Measurements from ENCODE around the gene ZPR1. TPM values are rescaled to one million over a fixed set of nuclear protein-coding genes. Genes with fewer than 3 reads are reported as not detected.
"Not testable (repeated sequence)": the region's sequence is repeated elsewhere in the genome, so short reads cannot be mapped to it uniquely, and the experiment has no call there.

Gene ZPR1
- total RNA-seq, 1 donor from 2014 or later: 171 TPM

GRCh38 chr11:116808262-116809175 is 20.7 kb upstream of the ZPR1 start:
- TF ChIP-seq, protein P1, sequence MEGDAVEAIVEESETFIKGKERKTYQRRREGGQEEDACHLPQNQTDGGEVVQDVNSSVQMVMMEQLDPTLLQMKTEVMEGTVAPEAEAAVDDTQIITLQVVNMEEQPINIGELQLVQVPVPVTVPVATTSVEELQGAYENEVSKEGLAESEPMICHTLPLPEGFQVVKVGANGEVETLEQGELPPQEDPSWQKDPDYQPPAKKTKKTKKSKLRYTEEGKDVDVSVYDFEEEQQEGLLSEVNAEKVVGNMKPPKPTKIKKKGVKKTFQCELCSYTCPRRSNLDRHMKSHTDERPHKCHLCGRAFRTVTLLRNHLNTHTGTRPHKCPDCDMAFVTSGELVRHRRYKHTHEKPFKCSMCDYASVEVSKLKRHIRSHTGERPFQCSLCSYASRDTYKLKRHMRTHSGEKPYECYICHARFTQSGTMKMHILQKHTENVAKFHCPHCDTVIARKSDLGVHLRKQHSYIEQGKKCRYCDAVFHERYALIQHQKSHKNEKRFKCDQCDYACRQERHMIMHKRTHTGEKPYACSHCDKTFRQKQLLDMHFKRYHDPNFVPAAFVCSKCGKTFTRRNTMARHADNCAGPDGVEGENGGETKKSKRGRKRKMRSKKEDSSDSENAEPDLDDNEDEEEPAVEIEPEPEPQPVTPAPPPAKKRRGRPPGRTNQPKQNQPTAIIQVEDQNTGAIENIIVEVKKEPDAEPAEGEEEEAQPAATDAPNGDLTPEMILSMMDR (IDR thresholded peaks at IDR 0.05): no peak
- Histone ChIP-seq H3K27ac (peak overlapping the region in 1 of 2 donors; percentile 12), H3K36me3 (no peaks in the 10 kb centered on the region), H3K4me1 (no peaks in the 10 kb centered on the region), H3K4me3 (no peak overlapping the region), H3K27me3 (no peaks in the 10 kb centered on the region), H3K9me3 (no peaks in the 10 kb centered on the region)
- intact Hi-C loops (cut with DNase I): no loop called here
- no peak for DNase-seq (ENCODE audit: low spot score in 2 of 2)

GRCh38 chr11:116807601-116808261 is 19.9 kb upstream of the ZPR1 start:
- TF ChIP-seq, protein P1 (IDR thresholded peaks at IDR 0.05): no peak
- H3K36me3 ChIP-seq: no peaks in the 10 kb centered on the region
- H3K4me1 ChIP-seq: no peaks in the 10 kb centered on the region
- H3K4me3 ChIP-seq: no peak overlapping the region
- H3K27ac ChIP-seq: no peak overlapping the region
- no peaks in the 10 kb centered on the region for H3K27me3 ChIP-seq
- no peak for DNase-seq (ENCODE audit: low spot score in 2 of 2)
- H3K9me3 ChIP-seq: no peaks in the 10 kb centered on the region
- intact Hi-C loops (cut with DNase I): no loop called here

DNA sequence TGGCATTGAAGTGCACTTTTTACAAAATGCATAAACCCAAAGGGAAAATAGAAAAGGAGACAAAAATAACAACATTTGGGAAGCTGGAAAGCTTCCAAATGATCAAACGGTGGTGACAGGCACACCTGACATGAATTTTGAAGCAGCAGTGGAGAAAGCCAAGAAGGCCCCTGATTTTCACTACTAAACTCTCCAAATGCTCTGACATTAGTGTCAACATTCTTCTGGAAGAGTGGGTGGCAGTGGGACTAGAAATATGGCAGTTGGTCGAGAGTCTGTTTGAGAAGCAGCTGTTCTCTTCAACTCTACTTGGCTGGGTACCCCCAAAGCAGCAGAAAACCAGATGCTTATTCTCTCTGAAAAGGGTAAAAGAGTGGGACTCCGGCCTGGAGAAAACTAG is 16.2 kb upstream of the ZPR1 start:
- TF ChIP-seq, protein P1 (IDR thresholded peaks at IDR 0.05): no peak
- no peak for DNase-seq (ENCODE audit: low spot score in 2 of 2)
- no peaks in the 10 kb centered on the region for H3K9me3 ChIP-seq
- no peaks in the 10 kb centered on the region for H3K27me3 ChIP-seq
- H3K4me1 ChIP-seq: no peaks in the 10 kb centered on the region
- no peak overlapping the region for H3K27ac ChIP-seq
- intact Hi-C loops (cut with DNase I): no loop called here
- H3K36me3 ChIP-seq: no peaks in the 10 kb centered on the region
- no peak overlapping the region for H3K4me3 ChIP-seq

DNA sequence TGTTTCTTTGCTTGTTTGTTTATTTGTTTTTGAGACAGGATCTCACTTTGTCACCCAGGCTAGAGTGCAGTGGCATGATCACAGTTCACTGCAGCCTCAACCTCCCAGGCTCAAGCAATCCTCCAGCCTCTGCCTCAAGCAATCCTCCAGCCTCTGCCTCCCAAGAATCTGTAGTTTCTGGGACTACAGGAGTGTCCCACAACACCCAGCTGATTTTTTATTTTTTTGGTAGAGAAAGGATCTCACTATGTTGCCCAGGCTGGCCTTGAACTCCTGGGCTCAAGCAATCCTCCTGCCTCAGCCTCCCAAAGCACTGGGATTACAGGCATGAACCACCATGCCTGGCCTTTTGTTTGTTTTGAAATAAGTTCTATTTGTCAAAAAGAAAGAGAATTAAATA is 13.8 kb upstream of the ZPR1 start:
- DNase-seq (ENCODE audit: low spot score in 2 of 2); H3K4me1 ChIP-seq; H3K4me3 ChIP-seq; H3K27me3 ChIP-seq; intact Hi-C loops (cut with DNase I); H3K36me3 ChIP-seq; H3K27ac ChIP-seq; H3K9me3 ChIP-seq: not testable (repeated sequence)

- DNase-seq (ENCODE audit: low spot score in 2 of 2): no peak
- H3K27me3 ChIP-seq: no peaks in the 10 kb centered on the region
- no peaks in the 10 kb centered on the region for H3K9me3 ChIP-seq
- no peak overlapping the region for H3K27ac ChIP-seq
- TF ChIP-seq, protein P1 (IDR thresholded peaks at IDR 0.05): no peak
- intact Hi-C loops (cut with DNase I): no loop called here
- no peak overlapping the region for H3K4me3 ChIP-seq
- no peaks in the 10 kb centered on the region for H3K36me3 ChIP-seq
- no peaks in the 10 kb centered on the region for H3K4me1 ChIP-seq
Observed at GRCh38 chr11:116800610-116801009, 12.8 kb upstream of the ZPR1 start.

GRCh38 chr11:116798368-116798767 is 10.5 kb upstream of the ZPR1 start:
- no peaks in the 10 kb centered on the region for H3K27me3 ChIP-seq
- no peak overlapping the region for H3K4me3 ChIP-seq
- no peaks in the 10 kb centered on the region for H3K4me1 ChIP-seq
- TF ChIP-seq, protein P1 (IDR thresholded peaks at IDR 0.05): no peak
- H3K9me3 ChIP-seq: no peaks in the 10 kb centered on the region
- no peak overlapping the region for H3K27ac ChIP-seq
- intact Hi-C loops (cut with DNase I): no loop called here
- DNase-seq (ENCODE audit: low spot score in 2 of 2): no peak
- H3K36me3 ChIP-seq: no peaks in the 10 kb centered on the region
